Activated CD4-positive, alpha-beta T cell treated with anti-CD3 and anti-CD28 coated beads, Interleukin-2, amount 50 U/mL, for 48 hours (primary cell): ENCODE results near the gene RUNX1.
"Not testable (repeated sequence)": the region's sequence is repeated elsewhere in the genome, so short reads cannot be mapped to it uniquely, and the experiment has no call there.

Experiments used
- DNase-seq, 2 experiments: peaks; one replicate each; pipeline ENCODE4 v3.0.0-alpha.2; 2020

RUNX1 gene

GRCh38 chr21:34820051-34820450 lies 229.1 kb downstream of the RUNX1 start:
- DNase-seq = no peak

- no peak for DNase-seq
Observed at GRCh38 chr21:34819357-34819999, 229.6 kb downstream of the RUNX1 start.

DNA sequence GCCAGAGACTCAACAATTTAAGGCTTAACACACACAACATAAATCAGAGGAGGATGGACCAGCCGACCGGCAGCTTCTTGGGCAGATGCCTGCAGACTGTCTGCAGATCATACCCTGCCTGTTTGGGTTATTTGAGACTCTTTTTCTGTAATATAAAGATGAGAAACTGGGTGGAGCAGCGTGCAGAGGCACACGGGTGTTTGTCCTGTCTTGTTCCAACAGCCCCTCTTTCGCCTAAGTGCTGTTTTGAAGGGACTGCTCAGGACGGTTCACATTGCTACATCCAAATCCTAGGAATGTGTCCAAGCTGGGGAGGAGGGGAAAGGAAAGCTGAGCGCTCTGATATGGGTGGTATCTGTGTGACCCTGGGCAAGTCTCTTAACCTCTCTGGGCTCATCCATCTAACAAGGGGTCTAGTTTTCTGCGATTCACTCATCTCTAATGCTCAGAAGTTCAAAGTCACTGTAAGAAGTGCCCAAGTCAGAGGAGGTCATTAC lies 230.4 kb downstream of the RUNX1 start:
- no peak for DNase-seq

GRCh38 chr21:34817821-34818661 lies 231.1 kb downstream of the RUNX1 start:
- DNase-seq = no peak

DNA sequence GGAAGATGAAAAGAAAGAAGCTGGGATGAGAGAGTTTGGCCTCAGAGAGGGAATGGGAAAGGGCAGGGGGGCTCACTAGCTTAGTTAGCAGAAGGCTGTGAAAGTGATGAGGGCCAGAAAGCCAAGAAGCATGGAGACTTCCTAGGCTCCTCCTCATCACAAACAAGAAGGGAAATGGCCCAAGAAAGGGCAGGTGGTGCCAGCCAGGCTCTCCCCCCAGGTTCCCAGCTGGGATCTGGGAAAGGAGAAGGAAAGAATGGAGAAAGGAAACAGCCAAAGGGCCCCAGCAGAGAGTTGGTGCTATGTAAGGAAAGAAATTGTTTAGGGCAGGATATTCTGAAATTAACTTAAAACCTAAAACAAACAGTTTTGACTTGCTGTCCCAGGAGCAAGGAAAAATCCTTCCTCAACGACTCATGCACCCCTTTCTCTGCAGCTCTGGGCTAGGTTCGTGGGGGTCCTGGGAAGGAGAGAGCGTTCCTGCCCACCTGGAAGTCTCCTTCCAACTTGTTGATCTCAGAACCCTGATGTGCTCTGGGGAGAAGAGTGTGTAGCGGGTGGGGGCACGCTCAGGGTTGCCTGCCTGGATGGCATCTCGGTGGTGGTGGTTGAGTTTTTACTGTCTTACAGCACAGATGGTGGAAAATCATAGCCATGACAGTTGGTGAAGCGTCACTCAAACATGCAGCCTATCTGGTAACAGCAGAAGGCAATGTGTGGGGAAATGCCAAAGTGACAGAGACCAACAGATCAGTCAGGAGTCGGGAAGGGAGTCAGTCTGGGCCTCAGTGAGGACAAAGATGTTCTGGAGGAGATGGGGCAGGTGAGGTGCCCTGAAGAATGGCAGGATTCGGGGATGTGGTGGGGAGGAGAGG lies 233.0 kb downstream of the RUNX1 start:
- DNase-seq = no peak

DNA sequence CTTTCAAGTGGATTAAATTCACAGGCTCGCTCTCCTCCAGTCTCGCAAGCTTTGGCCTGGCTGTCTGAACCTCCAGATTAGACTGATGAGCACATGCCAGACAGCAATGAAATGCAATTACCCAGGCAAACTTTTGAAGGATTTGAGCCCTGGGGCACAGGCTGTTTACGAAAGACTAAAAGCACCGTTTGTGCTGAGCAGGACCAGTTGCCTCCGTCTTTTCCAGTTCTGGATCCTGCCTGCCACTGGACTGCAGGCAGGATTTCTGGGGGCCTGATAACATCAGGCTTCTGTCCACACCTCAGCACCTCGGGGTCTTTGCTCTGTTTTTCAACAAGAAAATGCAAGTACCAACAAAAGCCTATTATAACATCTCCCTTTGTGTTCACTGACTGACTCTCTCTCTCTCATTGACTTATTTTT lies 234.6 kb downstream of the RUNX1 start:
- no peak for DNase-seq

DNA sequence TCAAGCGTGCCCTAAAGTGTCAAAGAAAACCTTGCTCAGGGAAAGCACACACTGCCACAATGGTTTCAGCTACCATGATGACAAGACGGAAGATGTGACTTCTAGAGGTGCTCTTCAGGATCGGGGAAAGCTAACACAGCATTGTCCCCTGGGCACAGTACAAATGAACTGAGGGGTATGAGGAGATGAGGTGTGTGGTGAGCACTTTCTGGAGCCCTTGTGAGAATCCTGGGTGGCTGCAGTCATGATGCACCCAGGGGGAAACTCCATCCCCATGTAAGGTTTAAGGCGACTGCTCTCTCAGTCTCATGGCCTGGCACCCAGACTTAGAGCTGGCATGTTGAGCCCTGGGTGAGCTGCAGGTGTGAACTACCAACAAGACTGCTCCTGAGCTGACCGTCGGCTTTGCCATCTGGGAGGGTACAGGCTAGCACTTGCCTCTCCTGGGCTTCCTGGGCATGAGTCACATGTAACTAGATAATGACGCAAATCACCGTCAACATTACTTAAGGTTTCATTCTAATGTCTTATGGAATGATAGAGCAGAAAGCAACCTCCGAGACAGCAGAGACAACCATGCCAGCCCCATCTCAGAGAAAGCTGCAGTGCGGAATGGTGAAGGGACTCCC lies 235.7 kb downstream of the RUNX1 start:
- no peak for DNase-seq

DNA sequence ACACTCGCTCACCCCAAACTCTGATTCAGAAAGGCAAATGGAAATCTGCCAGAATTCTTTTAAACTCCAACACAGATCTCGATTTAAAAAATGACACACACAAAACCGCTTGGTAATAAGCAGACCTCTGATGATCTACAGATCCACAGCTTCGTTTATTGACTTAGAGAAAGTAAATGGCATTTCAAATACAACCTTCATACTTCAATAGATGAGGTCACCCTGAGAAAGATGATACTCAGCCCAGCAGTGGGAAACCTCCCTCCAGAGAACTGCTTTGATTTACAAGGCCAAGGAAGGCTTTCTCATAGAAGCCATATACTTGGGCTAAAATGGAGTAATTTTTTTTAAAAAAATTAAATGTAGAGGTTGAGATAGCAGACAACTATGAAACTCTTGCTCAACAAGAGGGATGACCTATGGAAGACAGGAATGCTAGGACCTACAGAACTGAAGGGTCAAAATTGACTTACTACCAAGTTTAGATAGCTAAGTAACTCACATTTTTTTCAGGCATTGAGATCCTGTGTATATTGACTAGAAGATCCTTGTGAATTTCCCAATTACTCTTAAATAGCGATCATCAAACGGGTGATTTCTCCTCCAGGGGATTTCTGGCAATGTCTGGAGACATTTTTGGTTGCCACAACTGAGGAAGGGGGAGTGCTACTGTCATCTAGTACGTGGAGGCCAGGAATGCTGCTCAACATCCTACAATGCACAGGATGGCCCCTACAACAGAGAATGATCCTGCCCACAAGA lies 236.4 kb downstream of the RUNX1 start:
- DNase-seq = no peak

GRCh38 chr21:34811368-34811767 lies 237.7 kb downstream of the RUNX1 start:
- DNase-seq = no peak

GRCh38 chr21:34810786-34811185 lies 238.3 kb downstream of the RUNX1 start:
- DNase-seq = no peak

DNA sequence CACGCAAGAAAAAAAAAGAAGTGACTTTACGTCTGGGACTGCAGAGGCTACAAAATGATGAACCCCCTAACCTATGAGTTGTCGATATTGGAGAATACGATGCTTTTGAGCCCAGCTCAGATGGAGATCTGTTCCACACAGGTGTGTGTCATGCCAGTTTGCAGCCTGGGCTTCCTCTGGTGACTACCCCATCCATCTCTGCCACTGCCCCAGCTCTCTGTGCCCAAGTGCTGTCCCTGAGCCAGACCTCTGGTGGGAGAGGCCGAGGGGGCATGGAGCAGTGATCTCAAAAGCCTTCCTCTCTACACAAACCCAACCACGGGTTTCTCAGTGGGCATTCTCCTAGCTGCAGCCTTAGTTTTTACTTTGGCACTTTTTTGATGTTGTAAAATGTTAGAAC lies 239.3 kb downstream of the RUNX1 start:
- no peak for DNase-seq

- DNase-seq = no peak
Observed at GRCh38 chr21:34808569-34809204, 240.4 kb downstream of the RUNX1 start.

GRCh38 chr21:34807881-34808568 lies 241.1 kb downstream of the RUNX1 start:
- DNase-seq = peak; percentile 76 to 84

GRCh38 chr21:34807146-34807880 lies 241.8 kb downstream of the RUNX1 start:
- peak; percentile 61 to 75 for DNase-seq

- DNase-seq = no peak
Observed at GRCh38 chr21:34806423-34806822, 242.7 kb downstream of the RUNX1 start.

DNA sequence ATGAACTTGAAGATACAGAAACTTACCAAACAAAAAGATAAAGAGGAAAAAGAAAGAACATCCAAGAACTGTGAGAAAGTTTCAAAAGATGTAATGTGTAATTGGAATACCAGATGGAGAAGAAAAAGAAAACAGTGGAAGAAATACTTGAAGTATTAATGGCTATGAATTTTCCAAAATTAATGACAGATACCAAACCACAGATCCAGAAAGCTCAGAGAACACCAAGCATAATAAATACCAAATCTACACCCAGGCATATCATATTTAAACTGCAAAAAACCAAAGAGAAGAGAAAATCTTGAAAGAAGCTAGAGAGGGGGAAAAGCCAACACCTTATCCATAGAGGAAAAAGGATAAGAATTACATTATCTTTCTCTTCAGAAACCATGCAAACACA lies 243.9 kb downstream of the RUNX1 start:
- DNase-seq = no peak

DNA sequence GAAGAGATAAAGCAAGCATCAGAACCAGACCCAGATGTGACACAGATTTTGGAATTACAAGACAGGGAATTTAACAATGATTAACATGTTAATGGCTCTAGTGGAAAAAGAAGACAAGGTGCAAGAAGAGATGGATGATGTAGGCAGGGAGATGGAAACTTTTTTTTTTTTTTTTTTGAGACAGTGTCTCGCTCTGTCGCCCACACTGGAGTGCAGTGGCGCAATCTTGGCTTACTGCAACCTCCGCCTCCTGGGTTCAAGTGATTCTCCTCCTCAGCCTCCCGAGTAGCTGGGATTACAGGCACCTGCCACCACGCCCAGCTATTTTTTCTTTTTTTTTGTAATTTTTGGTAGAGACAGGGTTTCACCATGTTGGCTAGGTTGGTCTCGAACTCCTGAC lies 244.5 kb downstream of the RUNX1 start:
- DNase-seq = not testable (repeated sequence)

GRCh38 chr21:34803782-34804370 lies 245.2 kb downstream of the RUNX1 start:
- DNase-seq = no peak

- DNase-seq = no peak
Observed at GRCh38 chr21:34802180-34802899, 246.8 kb downstream of the RUNX1 start.
